WERI-Rb-1 (cell line): ENCODE data around the gene DBN1.

ENCODE experiments used
- DNase-seq: peaks from one replicate; pipeline ENCODE4 v3.0.0-alpha.2; 2020
- H3K27ac ChIP-seq: fragments of 250-450 bp; sonication (Bioruptor Pico); 2 replicates; pipeline ENCODE4 v1.5.1; 2020; ENCODE audit warnings: mild to moderate bottlenecking, moderate library complexity
- H3K27me3 ChIP-seq: fragments of 250-450 bp; sonication (Bioruptor Pico); 2 replicates; pipeline ENCODE4 v1.5.1; 2021; ENCODE audit warnings: mild to moderate bottlenecking, low read depth, moderate library complexity; ENCODE audit not compliant: insufficient read depth, severe bottlenecking
- H3K36me3 ChIP-seq: fragments of 250-450 bp; sonication (Bioruptor Pico); 2 replicates; pipeline ENCODE4 v1.5.1; 2020; ENCODE audit warnings: mild to moderate bottlenecking, moderate library complexity
- H3K4me3 ChIP-seq: 2 replicates; pipeline ENCODE4 v1.5.1; 2011; ENCODE audit warnings: low read depth, mild to moderate bottlenecking, control low read depth, low read length
- H3K9me3 ChIP-seq: fragments of 250-450 bp; sonication (Bioruptor Pico); 2 replicates; pipeline ENCODE4 v1.5.1; 2021; ENCODE audit warnings: mild to moderate bottlenecking, moderate library complexity; ENCODE audit not compliant: severe bottlenecking
- TF ChIP-seq, protein P1 (sequence below): IDR thresholded peaks from 2 replicates; pipeline ENCODE4 v1.5.1; 2011; ENCODE audit warnings: low read depth, mild to moderate bottlenecking, control low read depth, inconsistent platforms, low read length

DBN1 gene

DNA sequence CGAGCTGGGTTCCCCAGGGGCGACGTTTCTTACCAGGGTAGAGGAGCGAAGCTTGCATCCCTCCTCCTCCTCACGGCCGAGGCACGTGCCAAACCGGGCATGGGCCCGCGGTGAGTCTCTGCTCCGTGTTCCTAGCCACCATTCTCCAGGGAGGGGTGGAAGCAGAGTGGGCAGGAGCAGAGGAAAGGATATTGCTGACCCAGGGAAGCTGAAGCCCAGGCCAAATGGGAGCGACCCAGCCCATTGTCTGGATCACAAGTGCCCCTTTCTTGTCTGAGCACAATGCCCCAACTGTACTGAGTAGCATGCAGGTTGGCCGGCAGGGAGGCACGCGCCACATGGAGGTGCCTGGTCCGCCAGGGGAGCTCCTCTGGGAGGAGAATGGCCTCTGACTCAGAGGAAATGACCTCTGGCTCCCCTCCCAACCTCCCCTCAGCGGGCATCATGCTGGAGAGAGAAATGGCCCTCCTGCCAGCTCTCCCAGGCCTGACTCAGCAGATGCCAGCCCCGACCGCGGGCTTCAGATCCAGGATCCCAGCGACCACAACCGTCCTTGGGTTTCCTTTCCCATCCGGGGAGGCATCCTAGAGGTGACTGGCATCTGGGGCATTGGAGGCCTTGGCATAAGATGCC lies 25.7 kb downstream of the DBN1 start:
- H3K9me3 ChIP-seq: no peaks in the 10 kb centered on the region
- no peak for DNase-seq
- H3K36me3 ChIP-seq: no peaks in the 10 kb centered on the region
- TF ChIP-seq, protein P1, sequence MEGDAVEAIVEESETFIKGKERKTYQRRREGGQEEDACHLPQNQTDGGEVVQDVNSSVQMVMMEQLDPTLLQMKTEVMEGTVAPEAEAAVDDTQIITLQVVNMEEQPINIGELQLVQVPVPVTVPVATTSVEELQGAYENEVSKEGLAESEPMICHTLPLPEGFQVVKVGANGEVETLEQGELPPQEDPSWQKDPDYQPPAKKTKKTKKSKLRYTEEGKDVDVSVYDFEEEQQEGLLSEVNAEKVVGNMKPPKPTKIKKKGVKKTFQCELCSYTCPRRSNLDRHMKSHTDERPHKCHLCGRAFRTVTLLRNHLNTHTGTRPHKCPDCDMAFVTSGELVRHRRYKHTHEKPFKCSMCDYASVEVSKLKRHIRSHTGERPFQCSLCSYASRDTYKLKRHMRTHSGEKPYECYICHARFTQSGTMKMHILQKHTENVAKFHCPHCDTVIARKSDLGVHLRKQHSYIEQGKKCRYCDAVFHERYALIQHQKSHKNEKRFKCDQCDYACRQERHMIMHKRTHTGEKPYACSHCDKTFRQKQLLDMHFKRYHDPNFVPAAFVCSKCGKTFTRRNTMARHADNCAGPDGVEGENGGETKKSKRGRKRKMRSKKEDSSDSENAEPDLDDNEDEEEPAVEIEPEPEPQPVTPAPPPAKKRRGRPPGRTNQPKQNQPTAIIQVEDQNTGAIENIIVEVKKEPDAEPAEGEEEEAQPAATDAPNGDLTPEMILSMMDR: no peak
- no peak overlapping the region for H3K27ac ChIP-seq
- H3K27me3 ChIP-seq: no peaks in the 10 kb centered on the region
- H3K4me3 ChIP-seq: peak overlapping the region; percentile 22

DNA sequence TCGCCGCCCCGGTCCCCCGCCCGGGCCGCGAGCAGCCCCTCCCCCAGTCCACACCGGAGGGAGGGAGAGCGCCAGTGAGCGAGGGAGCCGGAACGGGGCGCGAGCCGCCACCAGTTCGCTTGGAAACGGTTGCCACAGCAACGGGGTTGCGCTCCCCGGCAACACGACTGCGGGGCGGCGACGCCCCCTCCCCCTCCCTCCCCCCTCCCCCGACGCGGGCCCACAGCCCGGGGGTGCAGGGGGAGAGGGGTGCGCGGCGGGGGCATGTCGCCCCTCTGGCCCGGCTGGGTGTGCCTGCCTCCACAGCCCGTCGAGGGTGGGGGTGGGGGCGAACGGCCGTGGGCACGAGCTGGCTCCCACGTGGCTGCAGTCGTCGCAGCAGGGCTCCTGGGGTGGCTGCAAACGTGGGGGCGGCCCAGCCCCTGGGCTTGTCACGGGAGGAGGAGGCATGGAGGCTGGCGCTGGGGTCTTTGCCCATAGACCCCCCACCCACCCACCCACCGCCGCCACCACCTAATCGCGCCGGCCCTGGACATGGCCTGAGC lies 26.3 kb downstream of the DBN1 start:
- TF ChIP-seq, protein P1: no peak
- Histone ChIP-seq H3K4me3 (peak overlapping the region; percentile 37), H3K36me3 (no peaks in the 10 kb centered on the region), H3K27ac (no peak overlapping the region), H3K9me3 (no peaks in the 10 kb centered on the region), H3K27me3 (no peaks in the 10 kb centered on the region)
- peak; percentile 42 for DNase-seq

GRCh38 chr5:177446200-177447065 lies 27.0 kb downstream of the DBN1 start, which contains the start of gene PRR7:
Gene PRR7 (plus strand): TSS chr5:177446814. CDS start chr5:177455068, 8,254 bp downstream.
- H3K36me3 ChIP-seq: no peaks in the 10 kb centered on the region
- no peaks in the 10 kb centered on the region for H3K9me3 ChIP-seq
- DNase-seq: peak; percentile 56
- no peaks in the 10 kb centered on the region for H3K27me3 ChIP-seq
- peak within 1 kb of the TSS; percentile 37 for H3K4me3 ChIP-seq
- H3K27ac ChIP-seq: peak within 1 kb of the TSS; percentile 28; the same call in 1 of the 2 replicates
- TF ChIP-seq, protein P1: no peak

DNA sequence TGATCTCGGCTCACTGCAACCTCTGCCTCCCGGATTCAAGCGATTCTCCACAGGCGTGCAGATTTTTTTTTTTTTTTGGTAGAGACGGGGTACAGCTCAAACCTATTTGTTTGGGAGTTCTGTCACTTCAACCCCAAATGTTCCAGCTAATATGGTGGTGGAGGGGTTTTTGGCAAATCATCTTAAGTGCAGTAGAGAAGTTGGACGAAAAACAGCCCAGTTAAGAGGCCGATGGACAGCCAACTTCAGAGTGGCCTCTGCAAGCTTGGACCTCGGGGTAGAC lies 27.6 kb downstream of the DBN1 start:
- Histone ChIP-seq H3K9me3 (no peaks in the 10 kb centered on the region), H3K27ac (no peak overlapping the region), H3K27me3 (no peaks in the 10 kb centered on the region), H3K4me3 (peak overlapping the region; percentile 37), H3K36me3 (no peaks in the 10 kb centered on the region)
- TF ChIP-seq, protein P1: no peak
- no peak for DNase-seq

DNA sequence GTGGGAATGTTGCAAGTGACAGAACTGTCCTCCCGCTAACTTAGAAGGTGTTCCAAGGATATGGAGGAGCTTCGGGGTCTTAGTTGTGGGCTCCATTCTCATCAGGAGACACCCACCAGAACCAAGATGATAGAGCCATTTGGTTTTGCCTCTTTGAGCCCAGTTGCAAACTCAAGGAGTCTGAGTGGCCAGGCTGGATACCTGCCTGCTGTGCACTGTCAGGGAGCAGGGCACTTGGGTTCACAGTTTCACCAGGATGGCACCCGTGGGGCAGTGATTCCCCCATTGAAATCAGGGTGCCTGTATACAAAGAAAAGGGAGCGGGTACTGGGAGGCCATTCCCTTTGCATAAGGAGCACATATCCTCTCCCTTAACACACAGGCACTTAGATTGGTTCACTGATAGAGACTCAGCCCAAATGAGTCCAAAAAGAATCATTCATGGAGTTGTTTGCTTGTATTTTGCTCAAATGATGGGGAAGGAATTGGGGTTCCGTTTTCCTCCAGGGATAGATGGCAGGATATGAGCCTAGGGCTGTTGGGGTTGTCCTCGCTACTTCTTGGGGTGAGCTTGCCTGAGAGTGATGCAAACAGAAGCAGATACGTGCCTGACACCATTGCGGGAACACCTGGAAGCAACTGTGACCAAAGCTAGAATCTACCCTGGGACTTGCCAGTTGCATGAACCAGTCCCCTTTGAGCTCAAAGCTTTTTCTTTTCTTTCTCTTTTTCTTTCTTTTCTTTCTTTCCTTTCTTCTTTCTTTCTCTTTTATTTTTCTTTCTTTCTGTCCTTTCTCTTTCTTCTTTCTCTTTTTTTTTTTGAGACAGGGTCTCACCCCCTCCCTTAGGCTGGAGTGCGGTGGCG lies 28.1 kb downstream of the DBN1 start:
- H3K36me3 ChIP-seq: no peaks in the 10 kb centered on the region
- no peaks in the 10 kb centered on the region for H3K9me3 ChIP-seq
- no peak overlapping the region for H3K27ac ChIP-seq
- H3K27me3 ChIP-seq: no peaks in the 10 kb centered on the region
- DNase-seq: no peak
- H3K4me3 ChIP-seq: no peak overlapping the region
- TF ChIP-seq, protein P1: no peak
